Measurements from ENCODE around the gene HOXA2. TPM values are rescaled to one million over a fixed set of nuclear protein-coding genes. Genes with fewer than 3 reads are reported as not detected.

Gene HOXA2
- total and polyA plus RNA-seq, 2 donors (not counting 1 experiment from before 2014, with no cell fraction given), result 1.3 to 2.6 TPM

DNA sequence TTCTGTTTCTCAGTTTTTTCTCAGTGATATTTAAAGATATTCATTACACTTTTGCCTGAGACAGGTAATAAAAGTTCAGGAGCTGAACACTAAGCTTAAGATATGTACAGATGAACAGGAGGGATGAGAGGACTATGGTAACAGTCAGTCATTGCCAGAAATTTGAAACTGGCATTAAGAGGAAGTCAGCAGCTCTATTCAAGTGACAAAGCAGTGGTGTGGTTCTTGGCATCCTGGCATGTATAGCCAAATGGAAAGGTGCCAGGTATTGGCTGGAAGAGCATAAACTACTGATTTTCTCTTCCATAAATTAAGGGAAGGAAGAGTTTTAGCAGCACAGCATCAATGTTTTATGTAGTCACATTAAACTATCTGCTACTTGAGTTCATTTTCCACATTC is 29.4 kb downstream of the HOXA2 start:
- no peak for DNase-seq (ENCODE audit: low read depth in 2 of 2)
- H3K27ac ChIP-seq (ENCODE audit: insufficient read depth, low read length), result no peak overlapping the region
- H2AFZ ChIP-seq (ENCODE audit: low read length), result no peak overlapping the region
- no peak overlapping the region for H3K4me3 ChIP-seq (replicated peaks in 1 of 4; ENCODE audit: control extremely low read depth in 1 of 4, insufficient read depth in 1 of 4, low read depth in 3 of 4, low read length in 4 of 4)
- H3K36me3 ChIP-seq (ENCODE audit: control insufficient read depth, insufficient read depth, low read length), result no peaks in the 10 kb centered on the region
- TF ChIP-seq, protein P1, sequence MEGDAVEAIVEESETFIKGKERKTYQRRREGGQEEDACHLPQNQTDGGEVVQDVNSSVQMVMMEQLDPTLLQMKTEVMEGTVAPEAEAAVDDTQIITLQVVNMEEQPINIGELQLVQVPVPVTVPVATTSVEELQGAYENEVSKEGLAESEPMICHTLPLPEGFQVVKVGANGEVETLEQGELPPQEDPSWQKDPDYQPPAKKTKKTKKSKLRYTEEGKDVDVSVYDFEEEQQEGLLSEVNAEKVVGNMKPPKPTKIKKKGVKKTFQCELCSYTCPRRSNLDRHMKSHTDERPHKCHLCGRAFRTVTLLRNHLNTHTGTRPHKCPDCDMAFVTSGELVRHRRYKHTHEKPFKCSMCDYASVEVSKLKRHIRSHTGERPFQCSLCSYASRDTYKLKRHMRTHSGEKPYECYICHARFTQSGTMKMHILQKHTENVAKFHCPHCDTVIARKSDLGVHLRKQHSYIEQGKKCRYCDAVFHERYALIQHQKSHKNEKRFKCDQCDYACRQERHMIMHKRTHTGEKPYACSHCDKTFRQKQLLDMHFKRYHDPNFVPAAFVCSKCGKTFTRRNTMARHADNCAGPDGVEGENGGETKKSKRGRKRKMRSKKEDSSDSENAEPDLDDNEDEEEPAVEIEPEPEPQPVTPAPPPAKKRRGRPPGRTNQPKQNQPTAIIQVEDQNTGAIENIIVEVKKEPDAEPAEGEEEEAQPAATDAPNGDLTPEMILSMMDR (conservative IDR thresholded peaks at IDR 0.05 in 1 of 2, IDR thresholded peaks at IDR 0.05 in 1 of 2; ENCODE audit: low read depth in 1 of 2, low read length in 2 of 2), result no peak
- TF ChIP-seq EZH2 (IDR thresholded peaks at IDR 0.05; ENCODE audit: low read length, missing control alignments), result no peak
- H3K4me1 ChIP-seq (ENCODE audit: control insufficient read depth, extremely low read depth, insufficient read depth, low read length), result no peaks in the 10 kb centered on the region
- H3K9me3 ChIP-seq (ENCODE audit: control insufficient read depth, insufficient read depth, low read depth, low read length), result no peaks in the 10 kb centered on the region
- H3K27me3 ChIP-seq (ENCODE audit: control insufficient read depth, insufficient read depth, low read length), result no peaks in the 10 kb centered on the region
- H3K79me2 ChIP-seq (ENCODE audit: control insufficient read depth, insufficient read depth, low read length), result no peaks in the 10 kb centered on the region
- H3K4me2 ChIP-seq (ENCODE audit: extremely low read depth, insufficient read depth, low read length), result no peak overlapping the region
- H3K9ac ChIP-seq (ENCODE audit: insufficient read depth, low read length), result no peak overlapping the region
- no peaks in the 10 kb centered on the region for H4K20me1 ChIP-seq (ENCODE audit: control insufficient read depth, extremely low read depth, insufficient read depth, low read length)

DNA sequence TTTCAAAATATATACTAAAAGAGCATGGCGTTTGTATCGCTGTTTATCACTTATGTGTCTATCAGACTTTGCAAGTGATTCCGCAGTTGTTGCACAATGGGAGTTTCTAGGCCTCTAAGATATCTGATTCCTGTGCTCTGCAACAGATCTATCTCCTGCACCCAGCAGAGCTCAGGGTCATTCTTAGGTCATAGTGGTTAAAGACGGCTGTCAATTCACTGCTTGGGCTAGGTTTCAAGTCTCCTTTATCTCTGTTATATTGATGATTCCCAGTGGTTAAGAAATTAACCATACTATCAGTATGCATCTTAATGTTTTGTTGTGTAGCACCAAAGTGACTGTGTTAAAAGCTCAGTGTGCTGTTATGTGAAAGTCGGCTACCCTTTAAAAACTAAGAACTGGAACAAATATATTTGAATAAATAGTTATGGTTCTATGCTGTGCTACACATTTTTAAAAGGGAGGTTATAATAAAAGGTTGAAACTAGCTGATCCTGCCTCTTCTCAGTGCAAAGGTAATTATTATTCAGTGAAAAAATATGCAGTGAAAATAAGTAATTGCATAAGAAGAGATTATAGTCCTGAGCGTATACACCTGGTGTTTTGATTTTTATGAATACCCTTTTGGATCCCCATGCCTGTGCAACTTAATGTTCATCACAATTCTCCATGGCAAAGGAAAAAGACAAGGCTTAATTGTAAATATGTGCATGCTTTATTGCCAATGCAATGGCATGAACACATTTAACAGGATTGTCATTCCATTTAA is 30.7 kb downstream of the HOXA2 start:
- H3K4me3 ChIP-seq (replicated peaks in 1 of 4; ENCODE audit: control extremely low read depth in 1 of 4, insufficient read depth in 1 of 4, low read depth in 3 of 4, low read length in 4 of 4), result no peak overlapping the region
- no peaks in the 10 kb centered on the region for H3K36me3 ChIP-seq (ENCODE audit: control insufficient read depth, insufficient read depth, low read length)
- H2AFZ ChIP-seq (ENCODE audit: low read length), result no peak overlapping the region
- DNase-seq (ENCODE audit: low read depth in 2 of 2), result no peak
- H3K9ac ChIP-seq (ENCODE audit: insufficient read depth, low read length), result no peak overlapping the region
- no peak overlapping the region for H3K27ac ChIP-seq (ENCODE audit: insufficient read depth, low read length)
- H3K79me2 ChIP-seq (ENCODE audit: control insufficient read depth, insufficient read depth, low read length), result no peaks in the 10 kb centered on the region
- no peak overlapping the region for H3K4me2 ChIP-seq (ENCODE audit: extremely low read depth, insufficient read depth, low read length)
- H3K4me1 ChIP-seq (ENCODE audit: control insufficient read depth, extremely low read depth, insufficient read depth, low read length), result no peaks in the 10 kb centered on the region
- no peaks in the 10 kb centered on the region for H3K27me3 ChIP-seq (ENCODE audit: control insufficient read depth, insufficient read depth, low read length)
- no peaks in the 10 kb centered on the region for H4K20me1 ChIP-seq (ENCODE audit: control insufficient read depth, extremely low read depth, insufficient read depth, low read length)
- H3K9me3 ChIP-seq (ENCODE audit: control insufficient read depth, insufficient read depth, low read depth, low read length), result no peaks in the 10 kb centered on the region
- TF ChIP-seq, protein P1 (conservative IDR thresholded peaks at IDR 0.05 in 1 of 2, IDR thresholded peaks at IDR 0.05 in 1 of 2; ENCODE audit: low read depth in 1 of 2, low read length in 2 of 2), result no peak

DNA sequence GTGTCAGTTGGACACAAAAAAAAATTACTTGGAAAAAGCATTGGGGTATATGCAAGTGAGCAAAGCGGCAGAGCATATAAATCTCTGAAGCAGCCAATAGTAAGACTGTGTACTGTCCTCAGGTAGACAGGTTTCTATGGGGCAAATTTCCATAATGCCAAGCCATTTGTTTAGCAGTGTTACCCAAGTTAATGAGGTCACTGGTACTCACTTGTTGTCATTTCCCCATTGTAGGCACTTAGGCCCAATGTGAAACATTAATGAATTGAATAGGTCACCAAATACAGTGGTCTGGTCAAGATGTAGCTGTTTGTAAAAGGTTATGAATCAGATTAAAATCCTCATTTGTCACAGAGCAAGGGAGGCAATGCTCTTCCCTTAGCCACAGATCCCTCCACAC is 34.2 kb downstream of the HOXA2 start:
- DNase-seq (ENCODE audit: low read depth in 2 of 2), result no peak
- TF ChIP-seq, protein P1 (conservative IDR thresholded peaks at IDR 0.05 in 1 of 2, IDR thresholded peaks at IDR 0.05 in 1 of 2; ENCODE audit: low read depth in 1 of 2, low read length in 2 of 2), result no peak
- TF ChIP-seq EZH2 (IDR thresholded peaks at IDR 0.05; ENCODE audit: low read length, missing control alignments), result no peak
- Histone ChIP-seq H3K27me3 (ENCODE audit: control insufficient read depth, insufficient read depth, low read length) (no peaks in the 10 kb centered on the region), H3K4me1 (ENCODE audit: control insufficient read depth, extremely low read depth, insufficient read depth, low read length) (no peaks in the 10 kb centered on the region), H3K4me2 (ENCODE audit: extremely low read depth, insufficient read depth, low read length) (no peak overlapping the region), H3K9me3 (ENCODE audit: control insufficient read depth, insufficient read depth, low read depth, low read length) (no peaks in the 10 kb centered on the region), H4K20me1 (ENCODE audit: control insufficient read depth, extremely low read depth, insufficient read depth, low read length) (no peaks in the 10 kb centered on the region), H2AFZ (ENCODE audit: low read length) (no peak overlapping the region), H3K27ac (ENCODE audit: insufficient read depth, low read length) (no peak overlapping the region), H3K4me3 (replicated peaks in 1 of 4; ENCODE audit: control extremely low read depth in 1 of 4, insufficient read depth in 1 of 4, low read depth in 3 of 4, low read length in 4 of 4) (no peak overlapping the region), H3K9ac (ENCODE audit: insufficient read depth, low read length) (no peak overlapping the region), H3K36me3 (ENCODE audit: control insufficient read depth, insufficient read depth, low read length) (no peaks in the 10 kb centered on the region), H3K79me2 (ENCODE audit: control insufficient read depth, insufficient read depth, low read length) (no peaks in the 10 kb centered on the region)
